Mucosa of descending colon (tissue), 3 donors: ENCODE results near the gene DHPS. TPM values are rescaled to one million over a fixed set of nuclear protein-coding genes. Genes with fewer than 3 reads are reported as not detected.

Source experiments
- ATAC-seq: fragments of 200-7000 bp; cut with Tn5 transposase; one replicate; pipeline ENCODE4 v1.9.1; 2020; ENCODE audit warnings: mild to moderate bottlenecking, moderate library complexity
- DNase-seq, 3 donors: peaks; one replicate each; pipeline ENCODE4 v3.0.0-alpha.2; 2020
- H3K36me3 ChIP-seq: fragments of 200-600 bp; one replicate; pipeline ENCODE4 v1.8.0; 2021; ENCODE audit warnings: low read depth, mild to moderate bottlenecking
- H3K4me1 ChIP-seq: fragments of 200-600 bp; one replicate; pipeline ENCODE4 v1.8.0; 2021; ENCODE audit warnings: low read depth, mild to moderate bottlenecking
- H3K4me3 ChIP-seq: fragments of 200-600 bp; one replicate; pipeline ENCODE4 v1.8.0; 2021; ENCODE audit warnings: mild to moderate bottlenecking
- H3K9me3 ChIP-seq: fragments of 200-600 bp; one replicate; pipeline ENCODE4 v1.8.0; 2021; ENCODE audit warnings: mild to moderate bottlenecking
- CTCF ChIP-seq: fragments of 200-600 bp; IDR thresholded peaks from one replicate; pipeline ENCODE4 v1.8.0; 2022; ENCODE audit warnings: antibody characterized with exemption, mild to moderate bottlenecking
- intact Hi-C, 2 donors: fragments of 100-400 bp; cut with DNase I in 1 of 2; cut with micrococcal nuclease in 1 of 2; formaldehyde crosslinking; loops; one replicate each; pipeline versions ENCODE4 v1.11.0 to v1.11.1; 2022; cut with DNase I, micrococcal nuclease
- total RNA-seq, 3 donors: library from RNA; stranded (reverse); fragmentation: NEBNext Ultra II Directional in 2 of 3; extraction: Animal tissue kit (Norgen Biotek cat#: 25700) in 2 of 3; gene quantifications; one replicate each; pipeline versions ENCODE4 v1.2.1 to v1.2.4, GENCODE V29; 2021 to 2023
- donor health status: DM: no; HTN: no; CAD: no; lungs with moderate emphysema.
- donor health status: DM: no; HTN: no; CAD: no.
- donor health status: DM: no; HTN: yes; CAD: no.

Gene DHPS
- total RNA-seq, 3 donors from 2014 or later: 71.4 to 91.4 (median 88.9) TPM

GRCh38 chr19:12694641-12695040 is 13.0 kb upstream of the DHPS start:
- Histone ChIP-seq H3K4me3 (no peak overlapping the region), H3K9me3 (no peaks in the 10 kb centered on the region), H3K4me1 (peaks cover 12% of the 10 kb centered on the region), H3K36me3 (no peaks in the 10 kb centered on the region)
- ATAC-seq (no peak), DNase-seq (no peak)
- TF ChIP-seq CTCF: no peak
- intact Hi-C loops: no loop called here

GRCh38 chr19:12692960-12693359 is 11.3 kb upstream of the DHPS start:
- intact Hi-C loops: no loop called here
- H3K4me1 ChIP-seq: peaks cover 12% of the 10 kb centered on the region

GRCh38 chr19:12689581-12690216 is 8.0 kb upstream of the DHPS start:
- DNase-seq (no peak), ATAC-seq (no peak)
- Histone ChIP-seq H3K36me3 (no peaks in the 10 kb centered on the region), H3K4me1 (no peaks in the 10 kb centered on the region), H3K9me3 (no peaks in the 10 kb centered on the region), H3K4me3 (no peak overlapping the region)
- intact Hi-C loops: no loop called here
- TF ChIP-seq CTCF: no peak

More at GRCh38 chr19:12692960-12693359, 11.3 kb upstream of the DHPS start:
- DNase-seq (no peak), ATAC-seq (no peak)
- Histone ChIP-seq H3K4me3 (no peak overlapping the region), H3K9me3 (no peaks in the 10 kb centered on the region), H3K36me3 (no peaks in the 10 kb centered on the region)
- no peak for TF ChIP-seq CTCF

- no peak overlapping the region for H3K4me3 ChIP-seq
- peak in 1 of 3 donors; percentile 29 for DNase-seq
- no peak for TF ChIP-seq CTCF
- intact Hi-C loops: no loop called here
- H3K4me1 ChIP-seq: no peaks in the 10 kb centered on the region
- H3K36me3 ChIP-seq: no peaks in the 10 kb centered on the region
- no peaks in the 10 kb centered on the region for H3K9me3 ChIP-seq
- ATAC-seq: no peak
These were observed 7.3 kb upstream of the DHPS start for GRCh38 chr19:12689012-12689411.

- intact Hi-C loops: no loop called here
- no peak for TF ChIP-seq CTCF
- no peak within 1 kb of the TSS for H3K4me3 ChIP-seq
- DNase-seq: peak in 1 of 3 donors; percentile 40
- no peaks in the 10 kb centered on the region for H3K36me3 ChIP-seq
- H3K9me3 ChIP-seq: no peaks in the 10 kb centered on the region
- ATAC-seq: no peak
- no peaks in the 10 kb centered on the region for H3K4me1 ChIP-seq
These were observed 6.0 kb upstream of the DHPS start, which contains the start of gene GNG14 for GRCh38 chr19:12687496-12688196. GNG14 (plus strand) TSS chr19:12687998; CDS start chr19:12688049, 51 bp downstream.
